Measurements from ENCODE around the gene ZMIZ1.
"Not testable (repeated sequence)": the region's sequence is repeated elsewhere in the genome, so short reads cannot be mapped to it uniquely, and the experiment has no call there.

Gene ZMIZ1

DNA sequence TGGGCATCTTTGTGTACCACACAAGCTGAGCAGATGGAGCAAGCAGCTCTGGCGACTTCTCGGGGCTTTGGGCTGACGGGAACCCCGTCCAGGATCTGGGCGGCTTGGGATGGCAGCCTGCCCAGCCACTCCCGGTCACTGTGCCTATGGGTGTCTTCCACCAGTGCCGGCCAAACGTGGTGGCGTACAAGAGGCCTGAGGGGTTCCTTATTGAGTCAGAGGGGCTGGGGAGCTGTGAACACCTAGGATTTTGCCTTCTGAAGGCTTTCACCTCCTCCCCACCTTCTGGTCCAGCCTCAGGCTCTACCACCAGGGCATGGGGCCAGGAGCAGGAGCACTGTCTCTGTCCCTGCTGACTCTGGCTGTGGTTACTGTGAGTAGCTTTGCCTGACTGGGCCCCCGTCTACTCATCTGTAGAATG lies 206.7 kb downstream of the ZMIZ1 start:
- TF ChIP-seq, protein P1, sequence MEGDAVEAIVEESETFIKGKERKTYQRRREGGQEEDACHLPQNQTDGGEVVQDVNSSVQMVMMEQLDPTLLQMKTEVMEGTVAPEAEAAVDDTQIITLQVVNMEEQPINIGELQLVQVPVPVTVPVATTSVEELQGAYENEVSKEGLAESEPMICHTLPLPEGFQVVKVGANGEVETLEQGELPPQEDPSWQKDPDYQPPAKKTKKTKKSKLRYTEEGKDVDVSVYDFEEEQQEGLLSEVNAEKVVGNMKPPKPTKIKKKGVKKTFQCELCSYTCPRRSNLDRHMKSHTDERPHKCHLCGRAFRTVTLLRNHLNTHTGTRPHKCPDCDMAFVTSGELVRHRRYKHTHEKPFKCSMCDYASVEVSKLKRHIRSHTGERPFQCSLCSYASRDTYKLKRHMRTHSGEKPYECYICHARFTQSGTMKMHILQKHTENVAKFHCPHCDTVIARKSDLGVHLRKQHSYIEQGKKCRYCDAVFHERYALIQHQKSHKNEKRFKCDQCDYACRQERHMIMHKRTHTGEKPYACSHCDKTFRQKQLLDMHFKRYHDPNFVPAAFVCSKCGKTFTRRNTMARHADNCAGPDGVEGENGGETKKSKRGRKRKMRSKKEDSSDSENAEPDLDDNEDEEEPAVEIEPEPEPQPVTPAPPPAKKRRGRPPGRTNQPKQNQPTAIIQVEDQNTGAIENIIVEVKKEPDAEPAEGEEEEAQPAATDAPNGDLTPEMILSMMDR (IDR thresholded peaks at IDR 0.05; ENCODE audit: low read depth, low read length): no peak
- H3K4me3 ChIP-seq (replicated peaks in 1 of 2; ENCODE audit: low read depth in 2 of 2, low read length in 2 of 2): no peak overlapping the region
- DNase-seq (ENCODE audit: low read depth in 2 of 2): no peak

DNA sequence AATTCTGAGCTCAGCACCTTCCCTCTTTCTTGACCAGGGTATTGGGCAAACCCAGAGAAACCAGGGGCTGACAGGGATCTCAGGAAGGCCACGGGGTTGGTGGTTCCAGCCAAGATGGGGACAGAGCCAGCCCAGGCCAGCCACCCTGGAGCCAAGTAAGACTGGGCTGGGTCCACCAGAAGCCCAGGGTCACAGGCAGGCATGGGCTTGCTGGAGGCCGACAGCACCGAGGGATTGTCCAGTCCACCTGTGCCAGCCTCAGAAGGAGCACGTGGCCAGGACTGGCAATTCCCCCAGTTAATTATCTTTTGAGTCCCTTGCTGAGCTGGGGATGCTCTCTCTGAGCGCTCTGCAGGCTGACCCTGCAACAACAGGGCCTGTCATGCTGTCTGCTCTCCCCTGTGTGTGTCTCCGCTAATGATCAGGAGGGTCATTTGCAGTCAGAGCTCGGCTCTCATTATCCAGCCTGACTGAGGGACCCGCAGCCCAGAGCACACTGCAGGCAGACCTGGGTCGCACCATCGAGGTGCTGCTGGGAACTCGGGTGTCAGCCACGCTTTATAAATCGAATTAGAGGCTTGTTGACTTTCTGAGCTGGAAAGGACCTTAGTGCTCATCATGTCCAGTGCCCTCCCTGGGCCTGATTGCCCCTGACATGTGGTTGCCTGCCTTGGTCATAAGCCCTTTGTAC lies 209.0 kb downstream of the ZMIZ1 start:
- TF ChIP-seq, protein P1 (IDR thresholded peaks at IDR 0.05; ENCODE audit: low read depth, low read length): no peak
- no peak overlapping the region for H3K4me3 ChIP-seq (replicated peaks in 1 of 2; ENCODE audit: low read depth in 2 of 2, low read length in 2 of 2)
- no peak for DNase-seq (ENCODE audit: low read depth in 2 of 2)

DNA sequence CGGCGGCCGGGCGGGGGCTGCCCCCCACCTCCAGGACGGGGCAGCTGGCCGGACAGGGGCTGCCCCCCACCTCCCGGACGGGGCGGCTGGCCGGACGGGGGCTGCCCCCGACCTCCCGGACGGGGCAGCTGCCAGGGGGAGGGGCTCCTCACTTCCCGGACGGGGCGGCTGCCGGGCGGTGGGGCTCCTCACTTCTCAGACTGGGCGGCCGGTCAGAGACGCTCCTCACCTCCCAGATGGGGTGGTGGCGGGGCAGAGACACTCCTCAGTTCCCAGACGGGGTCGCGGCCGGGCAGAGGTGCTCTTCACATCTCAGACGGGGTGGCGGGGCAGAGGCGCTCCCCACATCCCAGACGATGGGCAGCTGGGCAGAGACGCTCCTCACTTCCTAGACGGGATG lies 210.3 kb downstream of the ZMIZ1 start:
- DNase-seq (ENCODE audit: low read depth in 2 of 2); H3K4me3 ChIP-seq (replicated peaks in 1 of 2; ENCODE audit: low read depth in 2 of 2, low read length in 2 of 2): not testable (repeated sequence)

DNA sequence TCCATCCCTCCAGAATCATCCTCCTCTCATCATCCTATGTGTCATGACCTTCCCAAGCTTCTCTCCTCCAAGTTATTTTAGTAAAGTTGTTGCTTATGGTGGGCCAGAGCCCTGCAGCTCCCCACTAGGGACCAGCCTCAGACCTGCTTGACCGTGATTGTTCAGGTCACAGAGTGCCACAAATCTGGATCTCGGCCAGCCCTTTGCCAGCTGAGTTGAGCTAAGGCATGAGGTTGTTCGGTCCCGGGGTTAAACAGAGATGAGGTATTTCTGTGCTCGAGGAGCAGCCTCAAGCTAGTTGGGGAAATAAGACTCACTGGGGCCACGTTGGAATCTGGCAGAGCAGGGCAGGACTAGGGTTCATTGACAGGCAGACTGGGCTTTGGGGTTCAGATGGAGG lies 212.2 kb downstream of the ZMIZ1 start:
- H3K4me3 ChIP-seq (replicated peaks in 1 of 2; ENCODE audit: low read depth in 2 of 2, low read length in 2 of 2): no peak overlapping the region
- TF ChIP-seq, protein P1 (IDR thresholded peaks at IDR 0.05; ENCODE audit: low read depth, low read length): no peak
- no peak for DNase-seq (ENCODE audit: low read depth in 2 of 2)

DNA sequence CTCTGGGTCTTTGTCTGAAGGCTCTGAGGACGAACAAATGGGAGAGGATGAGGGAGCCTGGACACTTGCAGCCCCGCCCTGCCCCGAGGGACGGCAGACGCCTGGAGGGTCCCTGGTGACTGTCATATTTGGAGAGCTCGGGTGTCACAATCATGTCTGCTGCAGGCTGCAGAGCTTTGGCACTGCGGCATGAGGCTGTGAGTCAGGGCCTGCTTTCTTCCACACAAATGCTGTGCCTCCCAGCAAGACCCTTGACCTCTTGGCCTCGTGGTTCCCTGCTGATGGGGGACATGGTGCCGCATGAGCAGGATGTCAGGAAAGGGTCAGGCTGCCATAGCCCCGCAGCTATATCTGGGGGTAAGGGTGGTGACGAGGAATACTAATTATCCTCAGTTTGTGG lies 213.6 kb downstream of the ZMIZ1 start:
- no peak for DNase-seq (ENCODE audit: low read depth in 2 of 2)
- TF ChIP-seq, protein P1 (IDR thresholded peaks at IDR 0.05; ENCODE audit: low read depth, low read length): no peak

DNA sequence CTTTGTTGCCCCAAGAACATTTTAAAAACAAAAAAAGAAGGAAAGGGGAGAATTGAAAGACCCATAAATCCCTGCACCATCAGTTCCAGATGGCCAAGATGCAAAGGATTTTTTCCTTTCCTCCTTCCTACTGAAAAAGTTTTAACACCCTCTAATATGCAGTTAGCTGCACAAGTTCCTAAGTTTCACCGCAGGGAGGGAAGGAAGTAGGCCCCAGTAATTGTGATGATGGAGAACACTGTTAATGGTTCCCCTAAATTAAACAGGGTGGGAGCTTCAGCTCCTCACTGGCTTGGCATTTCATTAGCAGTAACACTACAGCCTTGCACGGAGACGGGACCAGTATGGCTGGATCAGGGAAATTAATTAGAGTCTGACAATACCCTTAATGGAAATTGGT lies 214.8 kb downstream of the ZMIZ1 start:
- H3K4me3 ChIP-seq (replicated peaks in 1 of 2; ENCODE audit: low read depth in 2 of 2, low read length in 2 of 2): no peak overlapping the region
- TF ChIP-seq, protein P1 (IDR thresholded peaks at IDR 0.05; ENCODE audit: low read depth, low read length): no peak
- no peak for DNase-seq (ENCODE audit: low read depth in 2 of 2)

More for the DNA sequence above, 213.6 kb downstream of the ZMIZ1 start:
- no peak overlapping the region for H3K4me3 ChIP-seq (replicated peaks in 1 of 2; ENCODE audit: low read depth in 2 of 2, low read length in 2 of 2)

DNA sequence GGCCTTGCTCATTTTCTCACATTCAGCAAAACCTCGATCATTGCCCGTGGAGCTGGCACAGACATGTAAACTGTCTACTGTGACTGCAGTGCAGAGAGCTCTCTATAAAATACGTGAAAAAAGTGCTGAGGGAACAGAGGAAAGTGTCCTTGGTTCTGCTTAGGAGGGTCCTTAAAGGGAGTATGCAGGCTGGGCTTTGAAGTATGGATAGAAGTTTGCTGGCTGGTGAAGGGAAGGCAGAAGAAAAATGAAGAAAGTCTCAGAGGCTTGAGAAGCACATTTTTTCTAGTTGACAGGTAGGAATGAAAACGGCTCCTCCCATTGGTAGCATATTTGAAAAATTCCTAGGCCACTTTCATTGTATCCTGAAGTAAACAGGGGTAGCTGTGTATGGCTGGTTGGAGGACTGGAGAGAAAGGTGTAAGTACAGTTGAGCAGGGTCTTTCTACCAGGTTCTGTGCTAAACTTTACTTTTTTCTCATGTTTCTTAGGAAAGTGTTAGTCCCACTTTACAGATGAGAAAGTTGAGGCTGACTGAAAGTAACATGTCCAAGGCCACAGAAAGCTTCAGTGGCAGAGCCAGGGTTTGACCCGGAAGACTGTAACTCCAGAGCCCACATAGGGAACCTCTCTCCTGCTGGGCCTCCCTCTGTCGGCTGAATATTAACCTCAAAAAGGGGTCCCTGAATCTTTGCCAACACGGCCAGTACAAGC lies 215.5 kb downstream of the ZMIZ1 start:
- TF ChIP-seq, protein P1 (IDR thresholded peaks at IDR 0.05; ENCODE audit: low read depth, low read length): no peak
- DNase-seq (ENCODE audit: low read depth in 2 of 2): no peak
- H3K4me3 ChIP-seq (replicated peaks in 1 of 2; ENCODE audit: low read depth in 2 of 2, low read length in 2 of 2): no peak overlapping the region

All from cardiac fibroblast (primary cell).